GM19324 (cell line): ENCODE data around the gene VWC2.

Experiments used
- ATAC-seq: cut with Tn5 transposase; IDR thresholded peaks from one replicate; pipeline ENCODE4 v1.9.1; 2021; ENCODE audit warnings: mild to moderate bottlenecking, moderate library complexity; ENCODE audit not compliant: unreplicated experiment, low FRiP score

The VWC2 gene

GRCh38 chr7:49773218-49773935 lies at the start of gene VWC2:
Gene VWC2 (plus strand): TSS chr7:49773638. CDS start chr7:49775436, 1,798 bp downstream.
- ATAC-seq = no peak

DNA sequence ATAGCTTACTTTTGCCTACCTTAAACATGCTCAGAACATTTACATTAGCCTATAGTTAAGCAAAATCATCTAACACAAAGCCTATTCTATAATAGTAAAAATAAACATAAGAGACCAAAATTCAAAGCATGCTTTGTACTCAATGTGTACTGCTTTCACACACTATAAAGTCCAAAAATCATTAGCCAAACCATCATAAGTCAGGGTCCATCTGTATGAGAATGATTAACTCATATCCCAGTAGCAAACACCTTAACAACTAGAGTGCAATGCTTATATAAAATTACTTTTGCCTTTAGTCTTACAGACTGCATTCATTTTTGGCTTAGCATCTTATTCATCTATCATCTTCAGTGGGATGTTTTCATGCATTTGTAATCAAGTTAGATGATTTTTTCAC lies 49.4 kb upstream of the VWC2 start:
- no peak for ATAC-seq

- no peak for ATAC-seq
These were observed 41.6 kb upstream of the VWC2 start for GRCh38 chr7:49731836-49732235.

DNA sequence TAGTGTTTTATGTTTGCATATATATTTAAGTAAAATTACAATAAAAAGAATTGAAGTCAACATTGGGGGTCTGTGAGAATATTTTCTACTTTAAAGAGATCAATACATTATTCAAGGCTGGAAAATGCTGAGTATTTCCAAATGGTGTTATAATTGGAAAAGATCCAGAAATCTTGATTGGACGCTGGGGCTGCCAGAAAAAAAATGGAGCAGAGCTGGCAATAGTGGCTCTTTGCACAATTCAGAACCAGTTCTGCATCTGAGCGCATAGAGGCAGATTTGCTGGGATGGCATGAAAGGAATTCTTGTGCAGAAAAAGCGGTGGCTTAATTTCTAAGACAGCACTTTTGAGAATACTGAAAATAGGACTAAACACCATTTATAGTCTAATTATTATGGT lies 10.8 kb upstream of the VWC2 start:
- no peak for ATAC-seq

DNA sequence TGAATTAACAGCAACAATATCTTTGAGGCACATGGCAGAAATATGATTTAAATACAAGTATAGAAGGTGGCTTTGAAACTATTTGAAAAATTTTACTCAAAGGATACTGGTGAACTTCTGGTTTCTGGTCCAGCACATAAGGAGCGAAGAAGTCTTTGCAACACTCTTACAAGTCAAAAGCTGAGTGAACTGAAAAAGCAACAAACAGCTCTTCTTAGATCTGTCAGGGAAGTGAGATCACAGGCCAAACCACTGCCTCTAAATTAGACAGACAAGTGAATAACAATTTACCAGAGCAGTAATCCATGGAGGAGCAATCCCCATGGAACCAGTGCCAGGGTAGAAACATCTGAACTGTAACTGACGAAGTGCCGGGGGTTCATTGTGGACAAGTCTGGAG lies 9.6 kb upstream of the VWC2 start:
- ATAC-seq = no peak

DNA sequence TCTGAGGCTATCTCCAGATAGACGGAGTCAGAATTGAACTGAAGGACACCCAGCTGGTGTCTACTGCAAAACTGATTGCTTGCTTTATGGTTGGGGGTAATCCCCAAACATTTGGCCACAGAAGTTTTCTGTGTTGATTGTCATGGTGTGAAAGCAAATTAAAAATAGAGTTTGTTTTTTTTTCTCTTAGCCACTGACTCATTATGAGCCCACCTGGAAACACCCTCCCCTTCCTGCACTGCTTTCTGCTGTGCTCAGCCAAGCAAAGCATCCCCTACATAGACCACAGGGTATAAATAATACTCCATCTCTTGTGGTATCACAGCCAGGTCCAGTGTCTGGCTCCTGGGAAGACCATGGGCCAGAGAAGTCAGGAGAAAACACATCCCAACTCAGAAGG lies 6.5 kb upstream of the VWC2 start:
- ATAC-seq = peak; percentile 80

DNA sequence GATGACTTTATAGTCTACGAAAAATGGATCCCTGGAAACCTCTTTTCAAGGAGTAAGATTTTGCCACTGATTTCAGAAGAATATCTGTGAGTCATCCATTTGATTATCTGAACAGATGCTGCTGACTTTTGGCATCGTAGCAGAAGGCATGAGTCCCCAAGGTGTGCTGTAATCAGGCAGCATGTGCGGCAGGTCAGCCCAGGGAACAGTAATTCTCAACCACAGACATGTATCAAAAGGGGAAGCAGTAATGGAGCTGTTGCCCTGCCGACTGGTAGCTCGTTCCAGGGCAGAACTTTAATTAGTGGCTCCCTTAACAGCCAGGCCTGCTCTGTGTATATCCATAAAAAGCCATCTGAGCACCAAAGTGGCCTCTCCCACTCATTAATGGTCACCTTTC lies 5.7 kb upstream of the VWC2 start:
- peak; percentile 30 for ATAC-seq

GRCh38 chr7:49768254-49768653 lies 5.2 kb upstream of the VWC2 start:
- ATAC-seq = no peak

- no peak for ATAC-seq
These were observed 4.6 kb upstream of the VWC2 start for GRCh38 chr7:49768835-49769234.

DNA sequence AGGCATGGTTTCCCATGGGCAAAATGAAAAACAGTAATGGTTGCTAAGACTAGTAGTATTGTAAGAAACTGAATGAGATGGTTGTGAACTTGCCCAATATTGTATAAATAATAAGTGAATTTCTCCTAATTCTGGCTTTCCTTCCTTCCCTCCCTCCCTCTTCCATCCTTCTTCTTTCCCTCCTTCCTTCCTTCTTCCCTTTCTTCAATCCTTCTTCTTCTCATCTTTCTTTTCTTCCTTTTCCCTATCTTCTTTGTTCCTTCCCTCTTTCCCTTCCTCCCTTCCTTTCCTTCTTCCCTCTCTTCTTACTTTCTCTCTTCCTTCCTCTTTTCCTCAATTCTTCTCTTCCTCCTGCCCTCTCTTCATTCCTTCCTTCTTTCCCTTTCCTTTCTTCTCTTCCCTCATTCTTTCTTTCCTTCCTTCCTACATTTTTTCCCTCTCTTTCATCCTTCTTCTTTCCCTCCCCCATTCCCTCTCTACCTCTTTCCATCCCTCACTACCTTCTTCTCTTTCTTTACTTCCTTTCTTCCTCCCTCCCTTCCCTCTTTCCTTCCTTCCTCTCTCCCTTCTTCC lies 4.1 kb upstream of the VWC2 start:
- no peak for ATAC-seq

DNA sequence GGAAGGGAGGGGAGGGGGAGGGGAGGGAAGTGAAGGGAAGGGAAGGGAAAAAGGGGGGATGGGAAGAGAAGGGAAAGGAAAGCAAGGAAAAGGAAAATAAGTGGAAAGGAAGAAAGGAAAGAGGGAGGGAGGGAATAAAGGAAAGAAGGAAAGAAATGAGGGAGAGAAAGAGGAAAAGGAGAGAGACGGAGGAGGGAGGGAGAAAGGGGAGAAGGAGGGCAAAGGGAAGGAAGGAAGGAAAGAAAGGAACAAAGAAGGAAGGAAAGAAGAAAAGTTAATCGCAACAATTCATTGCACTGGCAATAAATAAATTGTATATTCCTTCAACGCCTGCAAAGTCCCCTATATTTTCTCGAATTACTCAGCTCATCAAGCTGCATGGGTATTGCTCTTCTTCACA lies 2.6 kb upstream of the VWC2 start:
- ATAC-seq = no peak

- ATAC-seq = peak; percentile 27
These were observed 1.8 kb upstream of the VWC2 start for GRCh38 chr7:49771427-49772176.

DNA sequence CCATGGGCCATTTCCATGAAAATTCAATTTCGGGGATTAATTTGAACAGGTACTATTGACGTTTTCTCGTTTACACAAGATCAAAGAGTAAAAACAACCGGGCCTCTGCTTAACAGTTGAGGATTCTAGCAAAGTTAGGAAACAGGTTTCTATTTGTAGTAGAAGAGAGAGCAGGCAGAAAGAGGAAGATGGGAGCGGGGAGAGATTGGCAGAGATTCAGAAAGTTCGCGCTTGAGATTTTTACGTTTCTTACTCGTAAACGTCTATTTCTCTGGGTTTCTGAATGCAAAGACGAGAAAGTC lies 571 bp upstream of the VWC2 start:
- ATAC-seq = no peak

GRCh38 chr7:49773936-49774458 lies 559 bp downstream of the VWC2 start:
- no peak for ATAC-seq

DNA sequence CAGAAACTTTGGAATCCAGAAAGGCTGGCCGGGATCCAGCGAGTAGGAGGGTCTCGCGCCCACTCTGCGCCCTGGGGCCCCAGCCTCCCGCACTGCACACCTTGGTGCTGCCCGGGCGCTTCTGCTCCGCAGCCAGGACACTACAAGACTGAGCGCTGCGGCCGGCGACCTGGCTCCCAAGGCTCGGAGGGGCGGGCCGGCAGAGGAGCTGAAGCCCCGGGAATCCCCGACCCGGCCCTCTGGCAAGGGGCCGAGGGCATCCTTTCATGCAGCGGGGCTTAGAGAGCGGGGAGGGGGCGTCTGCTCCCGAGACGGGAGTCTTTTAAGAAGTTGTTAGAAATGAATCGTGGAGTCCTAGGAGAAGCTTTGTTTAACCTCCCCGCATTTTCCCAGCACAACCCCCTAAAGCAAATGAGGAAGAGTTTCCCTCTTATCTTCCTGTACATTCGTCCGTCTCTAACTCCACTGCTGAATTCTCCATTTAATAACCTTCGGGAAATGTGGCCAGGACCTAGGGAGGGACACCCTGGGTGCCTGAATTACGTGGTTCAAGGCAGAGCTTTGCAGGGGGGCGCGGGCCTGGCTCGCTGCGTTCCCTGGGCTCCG lies 1.1 kb downstream of the VWC2 start:
- no peak for ATAC-seq

DNA sequence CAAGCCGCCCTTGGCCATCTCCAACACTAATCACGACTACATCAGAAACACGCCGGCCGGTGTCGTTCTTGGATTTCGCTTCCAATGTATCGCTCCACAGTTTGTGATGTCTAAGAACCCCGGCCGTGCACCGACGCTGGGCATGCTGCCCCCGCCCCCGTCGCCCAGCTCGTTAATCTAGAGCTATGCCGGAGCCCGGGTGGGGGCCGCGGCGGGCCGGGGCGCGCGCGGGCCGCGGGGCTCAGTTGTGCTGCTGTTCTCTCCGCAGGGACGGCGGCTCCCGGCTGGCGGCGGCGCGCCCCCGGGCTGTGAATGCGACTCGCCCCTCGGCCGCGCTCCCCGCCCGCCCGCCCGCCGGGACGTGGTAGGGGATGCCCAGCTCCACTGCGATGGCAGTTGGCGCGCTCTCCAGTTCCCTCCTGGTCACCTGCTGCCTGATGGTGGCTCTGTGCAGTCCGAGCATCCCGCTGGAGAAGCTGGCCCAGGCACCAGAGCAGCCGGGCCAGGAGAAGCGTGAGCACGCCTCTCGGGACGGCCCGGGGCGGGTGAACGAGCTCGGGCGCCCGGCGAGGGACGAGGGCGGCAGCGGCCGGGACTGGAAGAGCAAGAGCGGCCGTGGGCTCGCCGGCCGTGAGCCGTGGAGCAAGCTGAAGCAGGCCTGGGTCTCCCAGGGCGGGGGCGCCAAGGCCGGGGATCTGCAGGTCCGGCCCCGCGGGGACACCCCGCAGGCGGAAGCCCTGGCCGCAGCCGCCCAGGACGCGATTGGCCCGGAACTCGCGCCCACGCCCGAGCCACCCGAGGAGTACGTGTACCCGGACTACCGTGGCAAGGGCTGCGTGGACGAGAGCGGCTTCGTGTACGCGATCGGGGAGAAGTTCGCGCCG lies 1.9 kb downstream of the VWC2 start:
- no peak for ATAC-seq

DNA sequence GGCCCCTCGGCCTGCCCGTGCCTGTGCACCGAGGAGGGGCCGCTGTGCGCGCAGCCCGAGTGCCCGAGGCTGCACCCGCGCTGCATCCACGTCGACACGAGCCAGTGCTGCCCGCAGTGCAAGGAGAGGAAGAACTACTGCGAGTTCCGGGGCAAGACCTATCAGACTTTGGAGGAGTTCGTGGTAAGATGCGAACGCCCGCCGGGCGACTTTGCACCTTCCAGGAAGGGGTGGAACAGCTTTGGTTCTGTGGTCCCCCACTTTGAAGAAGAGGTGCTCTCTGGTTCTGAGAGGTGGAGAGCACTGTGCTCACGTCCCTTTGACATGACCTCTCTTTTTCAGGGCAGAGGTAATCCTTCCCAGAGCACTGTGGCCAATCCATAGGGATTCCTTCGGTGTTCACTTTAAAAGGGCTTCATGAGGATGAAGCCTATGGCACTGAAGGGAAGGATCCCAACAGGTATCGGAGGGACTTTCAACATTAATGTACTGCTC lies 2.6 kb downstream of the VWC2 start:
- no peak for ATAC-seq

DNA sequence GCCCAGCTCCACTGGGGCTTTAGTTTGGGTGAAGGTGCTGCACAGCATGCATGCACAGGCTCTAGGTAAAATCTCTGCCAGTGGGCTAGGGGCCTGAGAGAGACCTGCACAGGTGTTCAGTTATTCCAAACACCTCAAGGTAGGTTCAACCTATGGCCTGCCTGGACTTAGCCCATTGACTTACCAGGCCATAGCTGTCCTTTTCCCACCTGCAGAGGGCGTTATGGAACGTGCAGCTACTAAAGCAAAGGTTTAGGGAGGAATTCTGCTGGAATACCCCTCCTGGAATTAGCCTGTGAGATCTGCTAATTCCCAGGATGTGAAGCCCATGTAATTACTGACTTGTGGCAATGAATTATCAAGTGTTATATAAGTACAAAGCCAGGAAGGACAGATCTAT lies 3.6 kb downstream of the VWC2 start:
- no peak for ATAC-seq

DNA sequence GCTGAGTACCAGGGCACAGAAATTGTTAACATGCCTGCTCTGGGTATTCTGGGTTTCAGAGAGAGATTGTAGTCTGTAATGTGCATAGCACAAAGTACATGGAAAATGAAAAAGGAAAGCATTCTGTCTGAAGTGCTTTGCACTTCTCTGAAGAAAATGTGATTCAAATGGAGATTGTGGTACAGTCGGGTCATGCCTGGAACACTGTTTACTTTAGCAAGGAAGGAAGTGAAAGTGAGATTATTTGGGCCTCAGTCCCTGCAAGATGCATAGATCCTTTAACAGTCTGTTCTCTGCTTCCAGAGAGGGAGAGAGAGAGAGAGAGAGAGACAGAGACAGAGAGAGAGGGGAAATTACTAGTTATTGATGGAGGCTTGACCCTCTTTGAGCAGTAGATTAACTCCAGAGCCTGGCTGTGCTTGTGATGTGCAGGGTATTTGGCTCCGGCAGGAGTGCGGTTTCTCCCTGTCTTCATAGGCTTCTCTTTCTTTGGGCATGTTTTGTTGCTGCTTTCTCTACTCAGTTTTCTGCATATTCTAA lies 5.4 kb downstream of the VWC2 start:
- no peak for ATAC-seq

DNA sequence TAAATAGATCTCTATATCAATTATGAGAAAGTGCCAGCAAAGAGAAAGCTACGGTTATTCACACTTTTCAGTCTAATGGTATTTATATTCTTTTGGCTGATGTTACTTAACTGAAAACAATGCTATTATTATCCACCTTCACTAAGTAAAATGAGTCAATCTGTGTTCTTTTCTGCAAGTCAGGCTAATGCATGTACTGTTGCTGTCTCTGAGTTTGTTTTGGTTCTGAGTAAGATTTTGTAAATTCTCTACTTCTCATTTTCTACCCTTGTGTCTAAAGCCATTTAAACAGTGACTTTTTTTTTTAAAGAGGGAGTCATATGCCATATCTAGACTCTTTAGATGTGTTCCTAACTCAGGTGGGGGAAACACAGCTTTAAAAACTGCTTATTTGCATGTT lies 7.5 kb downstream of the VWC2 start:
- no peak for ATAC-seq
